GM12892 (cell line): Measurements from ENCODE around the gene BICDL2.

Experiments used
- DNase-seq: peaks from one replicate; pipeline ENCODE4 v3.0.0; 2011; ENCODE audit not compliant: insufficient read length
- FAIRE-seq: peaks from 2 replicates; lab custom pipeline; 2011; peaks lifted over from hg19 to GRCh38; lab: Jason Lieb, UNC
- POLR2A ChIP-seq: IDR thresholded peaks from 2 replicates; pipeline ENCODE4 v1.6.1; 2011; ENCODE audit warnings: low read depth, low read length, control low read depth
- POLR2AphosphoS5 ChIP-seq: IDR thresholded peaks from 2 replicates; pipeline ENCODE4 v1.6.1; 2011; ENCODE audit warnings: low read depth, low read length, control low read depth
- TAF1 ChIP-seq: IDR thresholded peaks from 2 replicates; pipeline ENCODE4 v1.6.1; 2011; ENCODE audit warnings: low read depth, mild to moderate bottlenecking, control low read depth, low read length, borderline replicate concordance

Gene BICDL2

GRCh38 chr16:3035972-3036725 is 595 bp downstream of the BICDL2 start:
- TF ChIP-seq TAF1 = no peak
- no peak for TF ChIP-seq POLR2A
- TF ChIP-seq POLR2AphosphoS5 = no peak
- FAIRE-seq (no peak), DNase-seq (no peak)

DNA sequence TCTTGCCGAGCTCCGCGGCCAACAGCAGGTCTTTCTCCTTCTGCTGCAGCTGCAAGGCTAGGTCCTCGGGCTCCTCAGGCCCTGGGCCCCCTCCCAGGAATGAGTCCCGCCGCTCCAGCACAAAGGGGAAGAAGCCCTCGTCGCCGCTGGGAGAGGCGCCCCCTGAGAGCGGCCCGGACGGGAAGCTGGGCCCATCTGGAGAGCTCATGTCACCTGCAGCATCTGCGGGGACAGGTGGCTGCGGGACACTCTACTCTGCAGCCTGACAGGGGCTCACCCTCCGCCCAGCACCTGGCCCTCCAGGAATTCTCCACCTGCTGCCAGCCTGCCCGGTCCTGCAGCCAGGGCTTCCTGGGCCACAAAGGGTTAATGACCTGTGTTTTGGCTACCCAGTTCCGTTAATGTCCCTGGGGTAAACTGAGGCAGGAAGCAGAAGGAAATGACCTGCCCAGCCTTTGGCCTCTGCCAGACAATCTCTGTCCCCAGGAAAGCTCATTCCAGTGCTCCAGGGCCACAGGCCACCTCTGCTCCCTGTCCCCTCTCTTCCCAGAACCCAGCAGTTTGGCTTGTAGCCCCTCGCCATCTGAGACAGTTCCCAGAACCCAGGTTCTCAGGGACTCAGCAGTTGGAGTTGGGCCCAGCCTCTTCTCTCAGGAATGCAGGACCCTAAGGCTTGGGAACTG is 1.3 kb downstream of the BICDL2 start:
- DNase-seq (no peak), FAIRE-seq (no peak)
- no peak for TF ChIP-seq TAF1
- TF ChIP-seq POLR2AphosphoS5 = no peak
- TF ChIP-seq POLR2A = no peak

- no peak for FAIRE-seq
- DNase-seq = no peak
- TF ChIP-seq POLR2A (no peak), TAF1 (no peak), POLR2AphosphoS5 (no peak)
These were observed 4.1 kb downstream of the BICDL2 start for GRCh38 chr16:3032624-3033023.

DNA sequence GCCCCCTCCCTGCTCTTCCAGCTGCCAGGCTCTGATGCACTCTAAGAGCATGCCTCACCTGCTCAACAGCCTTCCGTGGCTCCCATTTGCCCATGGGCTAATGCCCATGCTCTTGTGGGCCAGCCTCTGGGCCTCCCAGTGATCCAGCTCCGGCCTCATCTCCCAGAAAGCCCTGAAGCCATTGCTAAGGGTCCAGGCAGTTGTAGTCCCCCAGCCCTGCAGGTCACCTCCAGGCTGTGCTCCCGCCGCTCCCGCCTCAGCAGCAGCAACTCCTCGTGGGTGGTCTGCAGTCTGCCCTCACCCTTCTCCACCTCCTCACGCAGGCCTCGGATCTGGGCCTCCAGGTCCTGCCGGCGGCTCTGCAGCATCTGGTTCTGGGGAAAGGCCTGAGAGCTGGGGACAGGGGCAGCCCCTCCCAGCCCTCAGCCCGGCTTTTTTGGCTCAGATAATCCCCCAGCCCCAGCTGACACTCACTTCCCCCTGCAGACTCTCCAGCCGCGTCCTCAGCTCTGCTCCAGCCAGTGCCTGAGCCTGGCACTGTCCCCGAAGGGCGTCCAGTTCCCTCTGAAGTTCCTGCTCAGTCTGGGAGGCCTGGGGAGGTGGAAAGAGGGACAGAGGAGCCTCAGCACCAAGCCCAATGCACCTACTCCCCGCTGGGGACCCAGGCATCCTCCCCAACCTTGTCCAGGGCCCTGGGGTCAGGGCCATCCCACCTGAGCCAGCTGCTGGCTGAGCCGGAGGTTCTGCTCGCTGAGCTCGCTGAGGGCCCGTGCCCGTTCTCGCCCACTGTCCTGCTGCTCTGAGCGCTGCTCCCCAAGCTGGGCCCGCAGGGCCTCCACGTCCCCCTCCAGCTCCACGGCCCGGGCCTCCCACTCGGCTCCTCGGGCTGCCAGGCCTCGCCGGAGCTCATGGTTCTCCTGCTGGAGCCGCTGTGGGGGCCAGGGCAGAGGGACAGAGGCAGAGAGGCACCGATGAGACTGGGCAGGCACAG is 6.2 kb downstream of the BICDL2 start:
- FAIRE-seq (no peak), DNase-seq (no peak)
- no peak for TF ChIP-seq POLR2A
- TF ChIP-seq TAF1 = no peak
- TF ChIP-seq POLR2AphosphoS5 = no peak

DNA sequence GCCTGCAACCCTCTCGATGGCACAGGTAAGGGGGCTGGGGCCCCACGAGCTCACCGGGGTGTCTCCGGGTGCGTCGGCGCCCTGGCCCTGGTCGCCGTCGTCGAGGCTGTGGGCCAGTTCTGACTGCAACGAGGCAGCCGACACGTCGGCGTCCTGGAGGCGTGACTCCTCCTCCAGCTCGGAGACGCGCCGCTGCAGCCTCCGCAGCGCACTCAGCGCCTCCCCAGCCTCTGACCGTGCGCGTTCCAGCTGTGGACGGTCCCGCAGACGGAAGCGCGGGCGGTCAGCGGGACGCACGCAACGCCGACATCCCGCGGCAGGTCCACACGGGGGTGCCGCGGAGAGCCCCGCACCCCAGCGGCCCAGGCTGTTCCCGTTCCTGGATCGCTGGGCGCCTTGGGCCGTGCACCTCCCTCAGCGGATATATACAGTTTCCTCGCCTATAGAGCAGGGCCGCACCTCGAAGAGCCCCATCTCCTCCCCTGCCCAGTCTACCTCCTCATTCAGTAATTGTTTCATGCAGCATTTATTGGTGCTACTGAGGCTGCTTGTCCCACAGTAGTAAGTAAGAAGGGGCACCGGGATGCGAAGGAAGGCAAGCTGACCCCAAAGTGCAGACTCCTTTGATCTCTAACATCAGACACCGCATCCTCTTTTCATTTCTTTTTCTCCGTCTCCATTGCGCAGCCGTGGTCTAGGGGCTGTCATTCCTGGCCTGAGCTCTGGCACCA is 7.1 kb downstream of the BICDL2 start:
- no peak for FAIRE-seq
- no peak for DNase-seq
- no peak for TF ChIP-seq TAF1
- no peak for TF ChIP-seq POLR2A
- no peak for TF ChIP-seq POLR2AphosphoS5

DNA sequence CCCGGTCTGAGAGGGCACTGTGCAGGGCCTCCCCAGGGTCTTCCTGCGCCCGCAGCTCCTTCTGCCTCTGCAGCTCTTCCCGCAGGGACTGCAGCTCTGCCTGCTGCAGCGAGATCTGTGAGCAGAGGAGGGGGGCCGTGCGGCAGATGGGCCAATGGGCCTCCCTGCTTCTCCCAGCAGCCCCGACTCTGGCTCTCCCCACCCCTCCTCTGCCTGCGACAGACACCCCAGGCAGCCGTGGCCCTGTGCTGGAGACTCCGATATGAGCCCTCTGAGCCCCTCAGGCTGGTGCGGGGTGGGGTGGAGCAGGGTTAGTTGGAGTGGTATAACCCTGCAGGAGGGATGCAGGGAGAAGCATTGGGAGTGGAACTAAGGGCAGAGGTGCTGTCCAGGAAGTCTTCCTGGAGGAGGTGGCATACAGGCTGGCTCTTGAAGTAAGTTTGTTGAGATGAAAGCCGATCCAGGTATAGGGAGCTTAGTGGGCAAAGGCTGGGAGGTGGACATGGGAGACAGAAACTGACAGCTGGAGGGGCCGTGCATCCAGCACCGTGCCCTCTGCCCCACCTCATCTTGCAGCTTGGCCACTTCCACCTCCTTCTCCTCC is 7.9 kb downstream of the BICDL2 start:
- TF ChIP-seq TAF1 = no peak
- TF ChIP-seq POLR2AphosphoS5 = no peak
- TF ChIP-seq POLR2A = no peak
- FAIRE-seq (no peak), DNase-seq (no peak)

DNA sequence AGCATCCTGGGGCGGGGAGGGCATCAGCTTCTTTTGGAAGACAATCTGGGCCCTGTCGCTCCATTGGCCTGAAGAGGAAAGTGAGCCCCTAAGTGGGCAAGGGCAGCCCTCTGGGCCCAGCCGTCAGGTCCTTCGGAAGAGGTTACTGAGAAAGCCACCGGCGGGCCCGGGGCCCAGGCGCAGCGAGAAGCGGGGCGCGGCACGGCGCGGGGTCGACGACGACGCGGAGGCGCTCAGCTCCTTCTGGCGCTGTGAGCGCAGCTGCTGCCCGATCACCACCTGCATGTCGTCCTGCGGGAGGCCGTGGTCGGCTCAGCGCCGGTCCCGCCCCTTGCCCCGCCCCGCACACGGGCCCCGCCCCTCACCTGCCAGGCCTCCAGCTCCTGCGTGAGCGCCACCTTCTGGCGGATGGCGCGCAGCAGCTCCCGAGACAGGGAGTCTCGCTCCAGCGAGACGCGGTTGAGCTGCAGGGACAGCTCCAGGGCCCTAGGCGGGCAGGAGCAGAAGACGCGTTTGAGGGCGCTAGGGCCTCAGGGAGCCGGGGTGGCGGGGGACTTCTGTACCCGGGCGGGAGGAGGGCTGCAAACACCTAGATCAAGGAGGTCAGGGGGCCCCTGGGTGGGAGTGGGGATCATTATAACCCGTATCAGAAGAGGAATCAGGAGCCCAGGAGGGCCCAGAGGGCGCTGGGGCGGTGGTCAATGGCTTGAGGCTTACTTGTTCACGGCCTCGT is 8.6 kb downstream of the BICDL2 start:
- peak; percentile 28; the same call in 1 of the 2 replicates for TF ChIP-seq POLR2AphosphoS5
- no peak for TF ChIP-seq TAF1
- no peak for TF ChIP-seq POLR2A
- DNase-seq (peak; percentile 91), FAIRE-seq (peak; percentile 93)

- no peak for FAIRE-seq
- no peak for DNase-seq
- TF ChIP-seq TAF1 (no peak), POLR2AphosphoS5 (no peak), POLR2A (no peak)
These were observed 9.3 kb downstream of the BICDL2 start for GRCh38 chr16:3027489-3027795.

- TF ChIP-seq TAF1 = no peak
- TF ChIP-seq POLR2AphosphoS5 = no peak
- TF ChIP-seq POLR2A = no peak
- DNase-seq (no peak), FAIRE-seq (no peak)
These were observed 9.9 kb downstream of the BICDL2 start for GRCh38 chr16:3026609-3027488.
